K562 (cell line): Measurements from ENCODE around the gene HES4. TPM values are rescaled to one million over a fixed set of nuclear protein-coding genes. Genes with fewer than 3 reads are reported as not detected.

Experiments used
- BDP1 ChIP-seq: IDR thresholded peaks from 3 replicates; pipeline ENCODE4 v1.6.1; 2011; ENCODE audit not compliant: insufficient read length, insufficient read depth
- BRD4 ChIP-seq: fragments of 200-600 bp; sonication (generic); IDR thresholded peaks from 2 replicates; pipeline ENCODE4 v1.6.1; 2017; ENCODE audit warnings: inconsistent platforms
- CCAR2 ChIP-seq: fragments of 200-400 bp; formaldehyde crosslinking; IDR thresholded peaks from 2 replicates; pipeline ENCODE4 v1.6.1; 2017; ENCODE audit warnings: mild to moderate bottlenecking, low read depth, low read length
- DPF2 ChIP-seq: fragments of 450-650 bp; IDR thresholded peaks from 2 replicates; pipeline ENCODE4 v1.6.1; 2016
- FOXA1 ChIP-seq: fragments of 450-650 bp; IDR thresholded peaks from 2 replicates; pipeline ENCODE4 v1.6.1; 2016; ENCODE audit warnings: mild to moderate bottlenecking, borderline replicate concordance
- KHSRP ChIP-seq: fragments of 450-650 bp; IDR thresholded peaks from 2 replicates; pipeline ENCODE4 v1.6.1; 2017
- MAZ ChIP-seq, 2 experiments: fragments of 450-650 bp in 1 of 2; sonication (generic) in 1 of 2; formaldehyde crosslinking; IDR thresholded peaks in 1 of 2; conservative IDR thresholded peaks in 1 of 2; 2 replicates each; pipeline versions ENCODE4 v1.4.0 to v1.5.0; 2020; ENCODE audit warnings: mild to moderate bottlenecking in 1 of 2, missing genetic modification reagents in 1 of 2
- PHB ChIP-seq: fragments of 250-450 bp; sonication (Bioruptor Pico); IDR thresholded peaks from 2 replicates; pipeline ENCODE4 v1.5.0; 2021
- PTRF ChIP-seq: fragments of 450-650 bp; IDR thresholded peaks from 2 replicates; pipeline ENCODE4 v1.6.1; 2016; ENCODE audit warnings: mild to moderate bottlenecking, missing genetic modification characterization, missing compliant biosample characterization
- PTTG1 ChIP-seq: fragments of 450-650 bp; IDR thresholded peaks from 2 replicates; pipeline ENCODE4 v1.6.1; 2016; ENCODE audit warnings: low read depth, mild to moderate bottlenecking, missing genetic modification characterization, missing compliant biosample characterization
- RFX1 ChIP-seq: fragments of 450-650 bp; IDR thresholded peaks from 2 replicates; pipeline ENCODE4 v1.6.1; 2016; ENCODE audit warnings: mild to moderate bottlenecking, moderate library complexity
- RHOXF2B ChIP-seq: fragments of 250-450 bp; sonication (Bioruptor Pico); conservative IDR thresholded peaks from 2 replicates; pipeline ENCODE4 v1.5.1; 2021
- SRSF7 ChIP-seq: fragments of 200-400 bp; formaldehyde crosslinking; optimal IDR thresholded peaks from 2 replicates; pipeline ENCODE3; 2017; ENCODE audit warnings: mild to moderate bottlenecking, low read depth, low read length
- polyA plus RNA-seq, 8 experiments: library from polyadenylated mRNA; depleted of rRNA in 4 of 8; stranded (reverse) in 5 of 8; unstranded in 3 of 8; fragments of >200 nt; fragmentation: Nextera tagmentation in 2 of 8; fragmentation: Illumina TruSeq in 1 of 8; extraction: Ambion mirVana in 2 of 8; extraction: Trizol in 1 of 8; gene quantifications; 2 replicates each; pipeline versions ENCODE4 v1.2.1 to v1.2.3, GENCODE V29; 2011 to 2014; ENCODE audit warnings: inconsistent platforms in 1 of 8, missing spikeins in 1 of 8
- total RNA-seq, 7 experiments: library from RNA; depleted of rRNA in 6 of 7; stranded (reverse); fragments of >200 nt in 6 of 7; fragmentation: Illumina TruSeq in 2 of 7; extraction: Trizol in 2 of 7; gene quantifications; 2 replicates each; pipeline versions ENCODE4 v1.2.1 to v1.2.3, GENCODE V29; 2011 to 2021; ENCODE audit warnings: low replicate concordance in 1 of 7
- TF ChIP-seq, protein P1 (sequence below), 2 experiments: fragments of 150-350 bp in 1 of 2; IDR thresholded peaks; 2 replicates each; pipeline ENCODE4 v1.6.1; 2012 to 2016; ENCODE audit warnings: low read depth in 2 of 2, low read length in 2 of 2, mild to moderate bottlenecking in 1 of 2, moderate library complexity in 1 of 2
- TF ChIP-seq, protein P2 (sequence below): fragments of 250-450 bp; sonication (Bioruptor Pico); IDR thresholded peaks from 2 replicates; pipeline ENCODE4 v1.9.0; 2021; ENCODE audit warnings: mild to moderate bottlenecking, inconsistent platforms
- TF ChIP-seq, protein P3 (sequence below): sonication (generic); formaldehyde crosslinking; IDR thresholded peaks from 2 replicates; pipeline ENCODE4 v1.8.0; 2022; ENCODE audit warnings: mild to moderate bottlenecking, missing genetic modification reagents
- TF ChIP-seq, protein P4 (sequence below): fragments of 200-400 bp; formaldehyde crosslinking; IDR thresholded peaks from 2 replicates; pipeline ENCODE4 v1.6.1; 2017; ENCODE audit warnings: mild to moderate bottlenecking, low read depth, low read length, moderate library complexity
- TF ChIP-seq, protein P5 (sequence below): fragments of 450-650 bp; formaldehyde crosslinking; IDR thresholded peaks from 2 replicates; pipeline ENCODE4 v1.4.0; 2020; ENCODE audit warnings: mild to moderate bottlenecking, moderate library complexity

HES4 gene
- total and polyA plus RNA-seq, 9 of the 15 experiments (the other 6 are each of a cell fraction or from before 2014, with no cell fraction given) = 0.21 to 43.7 (median 5.3) TPM; not detected in 2

DNA sequence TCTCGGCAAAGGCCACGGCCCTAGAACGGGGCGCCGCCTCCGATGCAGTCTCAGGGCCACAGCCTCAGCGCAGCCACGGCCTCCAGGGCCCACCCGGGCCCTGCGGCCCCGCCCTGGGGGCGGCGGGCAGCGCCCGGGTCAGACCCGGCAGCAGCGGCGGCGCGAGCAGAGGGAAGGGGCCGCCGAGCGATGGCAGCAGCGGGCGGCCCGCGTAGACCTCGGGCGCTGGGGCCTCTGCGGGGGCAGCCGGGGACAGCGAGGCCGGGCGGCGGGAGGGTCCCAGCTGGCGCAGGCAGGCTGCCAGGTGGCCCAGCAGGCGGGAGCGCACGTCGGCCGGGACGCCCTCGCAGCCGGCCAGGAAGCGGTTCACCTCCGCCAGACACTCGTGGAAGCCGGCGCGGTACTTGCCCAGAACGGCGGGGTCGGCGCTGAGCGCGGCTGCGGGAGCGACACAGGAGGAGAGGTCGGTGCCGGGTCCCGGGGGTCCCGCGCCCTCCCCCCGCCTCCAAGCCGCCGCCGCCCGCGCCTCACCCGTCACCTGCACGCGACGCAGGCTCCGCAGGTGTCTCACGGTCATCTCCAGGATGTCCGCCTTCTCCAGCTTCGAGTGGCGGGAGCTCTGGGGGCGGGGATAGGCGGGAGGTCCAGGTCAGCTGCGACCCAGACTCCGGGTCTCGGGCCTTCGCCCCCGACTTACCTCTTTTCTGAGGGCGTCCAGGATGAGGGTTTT, 737 bp downstream of the HES4 start (continued):
- TF ChIP-seq, protein P1, sequence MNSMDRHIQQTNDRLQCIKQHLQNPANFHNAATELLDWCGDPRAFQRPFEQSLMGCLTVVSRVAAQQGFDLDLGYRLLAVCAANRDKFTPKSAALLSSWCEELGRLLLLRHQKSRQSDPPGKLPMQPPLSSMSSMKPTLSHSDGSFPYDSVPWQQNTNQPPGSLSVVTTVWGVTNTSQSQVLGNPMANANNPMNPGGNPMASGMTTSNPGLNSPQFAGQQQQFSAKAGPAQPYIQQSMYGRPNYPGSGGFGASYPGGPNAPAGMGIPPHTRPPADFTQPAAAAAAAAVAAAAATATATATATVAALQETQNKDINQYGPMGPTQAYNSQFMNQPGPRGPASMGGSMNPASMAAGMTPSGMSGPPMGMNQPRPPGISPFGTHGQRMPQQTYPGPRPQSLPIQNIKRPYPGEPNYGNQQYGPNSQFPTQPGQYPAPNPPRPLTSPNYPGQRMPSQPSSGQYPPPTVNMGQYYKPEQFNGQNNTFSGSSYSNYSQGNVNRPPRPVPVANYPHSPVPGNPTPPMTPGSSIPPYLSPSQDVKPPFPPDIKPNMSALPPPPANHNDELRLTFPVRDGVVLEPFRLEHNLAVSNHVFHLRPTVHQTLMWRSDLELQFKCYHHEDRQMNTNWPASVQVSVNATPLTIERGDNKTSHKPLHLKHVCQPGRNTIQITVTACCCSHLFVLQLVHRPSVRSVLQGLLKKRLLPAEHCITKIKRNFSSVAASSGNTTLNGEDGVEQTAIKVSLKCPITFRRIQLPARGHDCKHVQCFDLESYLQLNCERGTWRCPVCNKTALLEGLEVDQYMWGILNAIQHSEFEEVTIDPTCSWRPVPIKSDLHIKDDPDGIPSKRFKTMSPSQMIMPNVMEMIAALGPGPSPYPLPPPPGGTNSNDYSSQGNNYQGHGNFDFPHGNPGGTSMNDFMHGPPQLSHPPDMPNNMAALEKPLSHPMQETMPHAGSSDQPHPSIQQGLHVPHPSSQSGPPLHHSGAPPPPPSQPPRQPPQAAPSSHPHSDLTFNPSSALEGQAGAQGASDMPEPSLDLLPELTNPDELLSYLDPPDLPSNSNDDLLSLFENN (IDR thresholded peaks at IDR 0.05; ENCODE audit: low read depth in 2 of 2, low read length in 2 of 2) = no peak
- TF ChIP-seq SRSF7 (no peak), PHB (CRISPR knock-in tag) (0 out of 2 replicates have a peak, but pooled peaks have one; percentile 39), FOXA1 (no peak), BRD4 (no peak), BDP1 (no peak), PTRF (tag) (no peak), RHOXF2B (CRISPR knock-in tag) (no peak), CCAR2 (no peak), RFX1 (no peak), KHSRP (no peak), DPF2 (no peak), MAZ (CRISPR knock-in tag; conservative IDR thresholded peaks at IDR 0.05 in 1 of 2, IDR thresholded peaks at IDR 0.05 in 1 of 2) (peak; percentile 12 to 45; a peak in 2 of 4 replicates), PTTG1 (tag) (no peak)
- TF ChIP-seq, protein P2, sequence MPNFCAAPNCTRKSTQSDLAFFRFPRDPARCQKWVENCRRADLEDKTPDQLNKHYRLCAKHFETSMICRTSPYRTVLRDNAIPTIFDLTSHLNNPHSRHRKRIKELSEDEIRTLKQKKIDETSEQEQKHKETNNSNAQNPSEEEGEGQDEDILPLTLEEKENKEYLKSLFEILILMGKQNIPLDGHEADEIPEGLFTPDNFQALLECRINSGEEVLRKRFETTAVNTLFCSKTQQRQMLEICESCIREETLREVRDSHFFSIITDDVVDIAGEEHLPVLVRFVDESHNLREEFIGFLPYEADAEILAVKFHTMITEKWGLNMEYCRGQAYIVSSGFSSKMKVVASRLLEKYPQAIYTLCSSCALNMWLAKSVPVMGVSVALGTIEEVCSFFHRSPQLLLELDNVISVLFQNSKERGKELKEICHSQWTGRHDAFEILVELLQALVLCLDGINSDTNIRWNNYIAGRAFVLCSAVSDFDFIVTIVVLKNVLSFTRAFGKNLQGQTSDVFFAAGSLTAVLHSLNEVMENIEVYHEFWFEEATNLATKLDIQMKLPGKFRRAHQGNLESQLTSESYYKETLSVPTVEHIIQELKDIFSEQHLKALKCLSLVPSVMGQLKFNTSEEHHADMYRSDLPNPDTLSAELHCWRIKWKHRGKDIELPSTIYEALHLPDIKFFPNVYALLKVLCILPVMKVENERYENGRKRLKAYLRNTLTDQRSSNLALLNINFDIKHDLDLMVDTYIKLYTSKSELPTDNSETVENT (CRISPR knock-in tag) = 0 out of 2 replicates have a peak, but pooled peaks have one; percentile 25
- TF ChIP-seq, protein P3, sequence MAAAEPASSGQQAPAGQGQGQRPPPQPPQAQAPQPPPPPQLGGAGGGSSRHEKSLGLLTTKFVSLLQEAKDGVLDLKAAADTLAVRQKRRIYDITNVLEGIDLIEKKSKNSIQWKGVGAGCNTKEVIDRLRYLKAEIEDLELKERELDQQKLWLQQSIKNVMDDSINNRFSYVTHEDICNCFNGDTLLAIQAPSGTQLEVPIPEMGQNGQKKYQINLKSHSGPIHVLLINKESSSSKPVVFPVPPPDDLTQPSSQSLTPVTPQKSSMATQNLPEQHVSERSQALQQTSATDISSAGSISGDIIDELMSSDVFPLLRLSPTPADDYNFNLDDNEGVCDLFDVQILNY = no peak
- TF ChIP-seq, protein P4, sequence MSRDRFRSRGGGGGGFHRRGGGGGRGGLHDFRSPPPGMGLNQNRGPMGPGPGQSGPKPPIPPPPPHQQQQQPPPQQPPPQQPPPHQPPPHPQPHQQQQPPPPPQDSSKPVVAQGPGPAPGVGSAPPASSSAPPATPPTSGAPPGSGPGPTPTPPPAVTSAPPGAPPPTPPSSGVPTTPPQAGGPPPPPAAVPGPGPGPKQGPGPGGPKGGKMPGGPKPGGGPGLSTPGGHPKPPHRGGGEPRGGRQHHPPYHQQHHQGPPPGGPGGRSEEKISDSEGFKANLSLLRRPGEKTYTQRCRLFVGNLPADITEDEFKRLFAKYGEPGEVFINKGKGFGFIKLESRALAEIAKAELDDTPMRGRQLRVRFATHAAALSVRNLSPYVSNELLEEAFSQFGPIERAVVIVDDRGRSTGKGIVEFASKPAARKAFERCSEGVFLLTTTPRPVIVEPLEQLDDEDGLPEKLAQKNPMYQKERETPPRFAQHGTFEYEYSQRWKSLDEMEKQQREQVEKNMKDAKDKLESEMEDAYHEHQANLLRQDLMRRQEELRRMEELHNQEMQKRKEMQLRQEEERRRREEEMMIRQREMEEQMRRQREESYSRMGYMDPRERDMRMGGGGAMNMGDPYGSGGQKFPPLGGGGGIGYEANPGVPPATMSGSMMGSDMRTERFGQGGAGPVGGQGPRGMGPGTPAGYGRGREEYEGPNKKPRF = no peak
- TF ChIP-seq, protein P5, sequence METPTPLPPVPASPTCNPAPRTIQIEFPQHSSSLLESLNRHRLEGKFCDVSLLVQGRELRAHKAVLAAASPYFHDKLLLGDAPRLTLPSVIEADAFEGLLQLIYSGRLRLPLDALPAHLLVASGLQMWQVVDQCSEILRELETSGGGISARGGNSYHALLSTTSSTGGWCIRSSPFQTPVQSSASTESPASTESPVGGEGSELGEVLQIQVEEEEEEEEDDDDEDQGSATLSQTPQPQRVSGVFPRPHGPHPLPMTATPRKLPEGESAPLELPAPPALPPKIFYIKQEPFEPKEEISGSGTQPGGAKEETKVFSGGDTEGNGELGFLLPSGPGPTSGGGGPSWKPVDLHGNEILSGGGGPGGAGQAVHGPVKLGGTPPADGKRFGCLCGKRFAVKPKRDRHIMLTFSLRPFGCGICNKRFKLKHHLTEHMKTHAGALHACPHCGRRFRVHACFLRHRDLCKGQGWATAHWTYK (CRISPR knock-in tag) = no peak
